Loucy (cell line): ENCODE data around the gene TMED10.

Experiments used
- EZH2phosphoT487 ChIP-seq: fragments of 200-600 bp; IDR thresholded peaks from 2 replicates; pipeline ENCODE4 v1.6.1; 2018; ENCODE audit warnings: antibody characterized with exemption, mild to moderate bottlenecking, moderate library complexity, borderline replicate concordance
- TF ChIP-seq, protein P1 (sequence below): fragments of 200-600 bp; sonication (generic); conservative IDR thresholded peaks from 2 replicates; pipeline ENCODE4 v1.5.1; 2014; ENCODE audit warnings: mild to moderate bottlenecking, antibody characterized with exemption, low read length

DNA sequence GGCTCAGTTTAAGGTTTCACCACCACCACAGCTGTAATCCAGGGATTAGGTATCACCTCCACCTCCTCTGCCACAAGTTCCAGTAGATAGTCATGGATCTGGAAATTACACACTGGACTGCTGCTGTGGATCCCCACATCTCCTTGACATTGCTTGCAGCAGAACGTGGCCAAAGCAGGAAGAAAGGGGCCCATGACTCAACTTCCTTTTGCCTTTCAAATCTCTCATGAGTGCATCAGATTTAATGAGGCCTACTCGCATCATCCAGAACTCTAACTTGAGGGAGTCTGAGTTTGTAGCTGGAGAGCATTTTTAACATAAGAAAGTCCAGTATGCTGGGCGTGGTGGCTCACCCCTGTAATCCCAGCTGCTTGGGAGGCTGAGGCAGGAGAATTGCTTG lies 29.2 kb upstream of the TMED10 start:
- TF ChIP-seq, protein P1, sequence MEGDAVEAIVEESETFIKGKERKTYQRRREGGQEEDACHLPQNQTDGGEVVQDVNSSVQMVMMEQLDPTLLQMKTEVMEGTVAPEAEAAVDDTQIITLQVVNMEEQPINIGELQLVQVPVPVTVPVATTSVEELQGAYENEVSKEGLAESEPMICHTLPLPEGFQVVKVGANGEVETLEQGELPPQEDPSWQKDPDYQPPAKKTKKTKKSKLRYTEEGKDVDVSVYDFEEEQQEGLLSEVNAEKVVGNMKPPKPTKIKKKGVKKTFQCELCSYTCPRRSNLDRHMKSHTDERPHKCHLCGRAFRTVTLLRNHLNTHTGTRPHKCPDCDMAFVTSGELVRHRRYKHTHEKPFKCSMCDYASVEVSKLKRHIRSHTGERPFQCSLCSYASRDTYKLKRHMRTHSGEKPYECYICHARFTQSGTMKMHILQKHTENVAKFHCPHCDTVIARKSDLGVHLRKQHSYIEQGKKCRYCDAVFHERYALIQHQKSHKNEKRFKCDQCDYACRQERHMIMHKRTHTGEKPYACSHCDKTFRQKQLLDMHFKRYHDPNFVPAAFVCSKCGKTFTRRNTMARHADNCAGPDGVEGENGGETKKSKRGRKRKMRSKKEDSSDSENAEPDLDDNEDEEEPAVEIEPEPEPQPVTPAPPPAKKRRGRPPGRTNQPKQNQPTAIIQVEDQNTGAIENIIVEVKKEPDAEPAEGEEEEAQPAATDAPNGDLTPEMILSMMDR: no peak
- TF ChIP-seq EZH2phosphoT487: no peak
